ENCODE results near the gene RPL31.

DNA sequence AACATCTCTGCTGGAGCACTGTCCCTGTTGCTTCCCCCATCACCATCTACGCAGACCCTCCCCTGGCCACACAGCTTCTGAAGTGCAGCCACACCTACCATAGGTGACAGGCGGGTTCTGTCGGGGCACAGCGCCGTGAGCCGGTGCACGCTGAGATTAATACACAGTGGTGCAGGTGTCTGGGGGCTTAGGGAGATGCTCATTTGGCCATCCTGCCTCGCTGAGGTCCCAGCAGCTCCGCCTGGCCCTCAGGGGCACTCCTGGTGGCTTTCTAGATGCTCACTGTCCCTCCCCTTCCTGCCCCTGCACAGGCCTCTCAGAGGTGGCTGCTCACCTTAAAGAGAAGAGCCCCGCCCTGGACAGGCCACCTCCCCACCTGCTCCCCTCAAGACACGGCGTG is 18.9 kb upstream of the RPL31 start:
- TF ChIP-seq EZH2 (IDR thresholded peaks at IDR 0.05; ENCODE audit: borderline replicate concordance, low read length) = no peak
- TF ChIP-seq, protein P1, sequence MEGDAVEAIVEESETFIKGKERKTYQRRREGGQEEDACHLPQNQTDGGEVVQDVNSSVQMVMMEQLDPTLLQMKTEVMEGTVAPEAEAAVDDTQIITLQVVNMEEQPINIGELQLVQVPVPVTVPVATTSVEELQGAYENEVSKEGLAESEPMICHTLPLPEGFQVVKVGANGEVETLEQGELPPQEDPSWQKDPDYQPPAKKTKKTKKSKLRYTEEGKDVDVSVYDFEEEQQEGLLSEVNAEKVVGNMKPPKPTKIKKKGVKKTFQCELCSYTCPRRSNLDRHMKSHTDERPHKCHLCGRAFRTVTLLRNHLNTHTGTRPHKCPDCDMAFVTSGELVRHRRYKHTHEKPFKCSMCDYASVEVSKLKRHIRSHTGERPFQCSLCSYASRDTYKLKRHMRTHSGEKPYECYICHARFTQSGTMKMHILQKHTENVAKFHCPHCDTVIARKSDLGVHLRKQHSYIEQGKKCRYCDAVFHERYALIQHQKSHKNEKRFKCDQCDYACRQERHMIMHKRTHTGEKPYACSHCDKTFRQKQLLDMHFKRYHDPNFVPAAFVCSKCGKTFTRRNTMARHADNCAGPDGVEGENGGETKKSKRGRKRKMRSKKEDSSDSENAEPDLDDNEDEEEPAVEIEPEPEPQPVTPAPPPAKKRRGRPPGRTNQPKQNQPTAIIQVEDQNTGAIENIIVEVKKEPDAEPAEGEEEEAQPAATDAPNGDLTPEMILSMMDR (IDR thresholded peaks at IDR 0.05; ENCODE audit: low read length) = no peak

Data from OCI-LY1 (cell line).